ENCODE data around the gene TMEM145.

The TMEM145 gene

GRCh38 chr19:42361545-42361910, 48.4 kb downstream of the TMEM145 start:
- DNase-seq (ENCODE audit: low read depth in 2 of 2) = no peak

- no peak for DNase-seq (ENCODE audit: low read depth in 2 of 2)
Measured at GRCh38 chr19:42362342-42362741, 49.2 kb downstream of the TMEM145 start.

- no peak for DNase-seq (ENCODE audit: low read depth in 2 of 2)
Measured at GRCh38 chr19:42362891-42363440, 49.9 kb downstream of the TMEM145 start.

- DNase-seq (ENCODE audit: low read depth in 2 of 2) = no peak
Measured at GRCh38 chr19:42363614-42364346, 50.7 kb downstream of the TMEM145 start.

GRCh38 chr19:42366673-42367072, 53.6 kb downstream of the TMEM145 start:
- no peak for DNase-seq (ENCODE audit: low read depth in 2 of 2)

GRCh38 chr19:42367929-42368328, 54.8 kb downstream of the TMEM145 start:
- no peak for DNase-seq (ENCODE audit: low read depth in 2 of 2)

GRCh38 chr19:42368360-42368759, 55.3 kb downstream of the TMEM145 start:
- DNase-seq (ENCODE audit: low read depth in 2 of 2) = no peak

GRCh38 chr19:42368765-42369164, 55.7 kb downstream of the TMEM145 start:
- no peak for DNase-seq (ENCODE audit: low read depth in 2 of 2)

GRCh38 chr19:42369433-42370067, 56.4 kb downstream of the TMEM145 start:
- DNase-seq (ENCODE audit: low read depth in 2 of 2) = no peak

GRCh38 chr19:42370068-42370520, 57.0 kb downstream of the TMEM145 start:
- DNase-seq (ENCODE audit: low read depth in 2 of 2) = no peak

- no peak for DNase-seq (ENCODE audit: low read depth in 2 of 2)
Measured at GRCh38 chr19:42370626-42371175, 57.6 kb downstream of the TMEM145 start.
